GM12878 (cell line): ENCODE results near the gene OR10A3. TPM values are rescaled to one million over a fixed set of nuclear protein-coding genes. Genes with fewer than 3 reads are reported as not detected.

Experiments used
- ATAC-seq: fragments of 200-7000 bp; cut with Tn5 transposase; 3 replicates; pipeline ENCODE4 v1.9.1; 2020; ENCODE audit warnings: mild to moderate bottlenecking, moderate library complexity
- BruUV-seq: library from RNA; stranded (reverse); fragments of 400-500 nt; replicated peaks from 2 replicates; lab custom pipeline; 2021; lab: Mats Ljungman, UMichigan
- CTCF ChIA-PET: fragments of 300-600 bp; sonication (Branson Sonifier 250); formaldehyde crosslinking; extraction: SDS; loops from one replicate; lab custom pipeline; 2021; ENCODE audit warnings: inconsistent platforms; lab: Yijun Ruan, JAX
- POLR2A ChIA-PET: fragments of 350-600 bp; formaldehyde crosslinking; extraction: SDS; loops from one replicate; lab custom pipeline; 2021; ENCODE audit warnings: inconsistent platforms; lab: Charles Lee
- RAD21 ChIA-PET: fragments of 300-600 bp; sonication (Branson Sonifier 250); formaldehyde crosslinking; loops from one replicate; lab custom pipeline; 2023; ENCODE audit warnings: antibody characterized with exemption; ENCODE audit not compliant: unreplicated experiment; lab: Charles Lee
- SMC1A ChIA-PET: fragments of 300-600 bp; sonication (Branson Sonifier 250); formaldehyde crosslinking; loops from one replicate; lab custom pipeline; 2023; ENCODE audit not compliant: unreplicated experiment, uncharacterized antibody; lab: Charles Lee
- DNase-seq: peaks from one replicate; pipeline ENCODE4 v3.0.0-alpha.2; 2011; ENCODE audit warnings: low read depth, low spot score
- FAIRE-seq: peaks from 3 replicates; lab custom pipeline; 2011; peaks lifted over from hg19 to GRCh38; lab: Jason Lieb, UNC
- H2AFZ ChIP-seq: 2 replicates; pipeline ENCODE4 v1.6.0; 2011; ENCODE audit warnings: low read depth, low read length, control low read depth; ENCODE audit not compliant: control insufficient read depth
- H3K27ac ChIP-seq: 2 replicates; pipeline ENCODE4 v1.5.1; 2011; ENCODE audit warnings: control low read depth; ENCODE audit not compliant: control insufficient read depth, insufficient read depth
- H3K27me3 ChIP-seq, 2 experiments: replicated peaks in 1 of 2; 2 replicates each; pipeline versions ENCODE4 v1.6.0 to v1.6.1; 2011; ENCODE audit warnings: low read length in 1 of 2; ENCODE audit not compliant: control insufficient read depth in 2 of 2, insufficient read depth in 2 of 2
- H3K36me3 ChIP-seq, 2 experiments: 2 replicates each; pipeline ENCODE4 v1.5.1; 2011; ENCODE audit warnings: low read length in 1 of 2; ENCODE audit not compliant: control insufficient read depth in 2 of 2, insufficient read depth in 2 of 2
- H3K4me1 ChIP-seq: 2 replicates; pipeline ENCODE4 v1.6.1; 2011; ENCODE audit warnings: mild to moderate bottlenecking, low read length, moderate library complexity, mixed read lengths; ENCODE audit not compliant: control insufficient read depth, insufficient read depth
- H3K4me2 ChIP-seq: 2 replicates; pipeline ENCODE4 v1.6.0; 2011; ENCODE audit warnings: control low read depth; ENCODE audit not compliant: control insufficient read depth, insufficient read depth
- H3K4me3 ChIP-seq: fragments of 200-600 bp; sonication (generic); 2 replicates; pipeline ENCODE4 v1.5.1; 2016
- H3K79me2 ChIP-seq: 2 replicates; pipeline ENCODE4 v1.6.0; 2011; ENCODE audit warnings: low read length; ENCODE audit not compliant: control insufficient read depth, insufficient read depth
- H3K9ac ChIP-seq: 2 replicates; pipeline ENCODE4 v1.8.0; 2011; ENCODE audit warnings: low read length, control low read depth, mixed read lengths; ENCODE audit not compliant: control insufficient read depth, insufficient read depth
- H3K9me3 ChIP-seq: replicated peaks from 3 replicates; pipeline ENCODE4 v1.5.1; 2011; ENCODE audit warnings: mild to moderate bottlenecking, low read length; ENCODE audit not compliant: control insufficient read depth, insufficient read depth
- H4K20me1 ChIP-seq: 2 replicates; pipeline ENCODE4 v1.6.0; 2011; ENCODE audit not compliant: control insufficient read depth, insufficient read depth
- WGBS: methylation state at CpG from one replicate; pipeline ENCODE4 v1.1.6; 2016; ENCODE audit warnings: low lambda C conversion rate; ENCODE audit not compliant: insufficient replicate concordance, insufficient coverage; ENCODE audit errors: missing lambda C conversion rate; 5-methylcytosine and 5-hydroxymethylcytosine counted together
- in situ Hi-C: fragments of 300-500 bp; cut with MboI; formaldehyde crosslinking; loops from 9 replicates; pipeline ENCODE4 v1.14.3; 2018; ENCODE audit warnings: mixed read lengths
- intact Hi-C: fragments of 100-400 bp; cut with micrococcal nuclease; formaldehyde crosslinking; loops from one replicate; pipeline ENCODE4 v1.14.2; 2022; ENCODE audit not compliant: unreplicated experiment
- polyA plus RNA-seq, 11 experiments: library from polyadenylated mRNA; depleted of rRNA in 4 of 11; unstranded in 6 of 11; stranded (reverse) in 5 of 11; fragments of >200 nt; fragmentation: Nextera tagmentation in 4 of 11; fragmentation: Illumina TruSeq in 1 of 11; extraction: Ambion mirVana in 4 of 11; extraction: Trizol in 1 of 11; gene quantifications; 1 replicate in 1 of 11; 2 replicates in 10 of 11; pipeline versions ENCODE4 v1.2.1 to v1.2.3, GENCODE V29; 2011 to 2016; ENCODE audit warnings: inconsistent platforms in 2 of 11, missing spikeins in 2 of 11, low read depth in 1 of 11
- total RNA-seq, 4 experiments: library from RNA; depleted of rRNA in 3 of 4; stranded (reverse); fragments of >200 nt in 3 of 4; fragmentation: Illumina TruSeq in 1 of 4; extraction: Trizol in 1 of 4; gene quantifications; 2 replicates each; pipeline versions ENCODE4 v1.2.1 to v1.2.3, GENCODE V29; 2013 to 2021
- TF ChIP-seq, protein P1 (sequence below): IDR thresholded peaks from 2 replicates; pipeline ENCODE4 v1.6.1; 2011; ENCODE audit warnings: borderline replicate concordance, low read depth, mild to moderate bottlenecking, moderate library complexity, low read length; ENCODE audit not compliant: insufficient read depth, poor library complexity, severe bottlenecking
- TF ChIP-seq, protein P2 (sequence below): IDR thresholded peaks from 2 replicates; pipeline ENCODE4 v1.6.1; 2012; ENCODE audit warnings: mild to moderate bottlenecking, low read depth, low read length

Gene OR10A3
- total and polyA plus RNA-seq, 10 of the 15 experiments (the other 5 are each of a cell fraction or from before 2014, with no cell fraction given): 0.04 TPM; not detected in 9

DNA sequence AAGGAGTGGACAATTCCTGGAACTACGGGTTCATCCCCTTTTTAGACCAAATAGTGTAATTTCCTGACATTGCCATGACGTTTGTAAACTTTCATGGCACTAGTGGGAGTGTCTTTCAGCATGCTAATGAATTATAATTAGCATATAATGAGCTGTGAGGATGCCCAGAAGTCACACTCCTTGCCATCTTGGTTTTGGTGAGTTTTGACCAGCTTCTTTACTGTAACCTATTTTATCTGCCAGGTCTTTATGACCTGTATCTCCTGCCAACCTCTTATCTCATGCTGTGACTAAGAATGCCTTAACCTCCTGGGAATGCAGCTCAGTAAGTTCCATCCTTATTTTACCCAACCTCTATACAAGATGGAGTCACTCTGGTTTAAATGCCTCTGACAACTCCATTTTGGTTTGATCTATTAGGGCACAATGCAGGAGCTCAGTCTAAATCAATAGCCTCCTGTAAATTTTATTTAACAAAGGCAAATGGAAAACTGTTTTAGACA, 31.2 kb downstream of the OR10A3 start:
- Histone ChIP-seq H3K4me3 (no peak overlapping the region), H3K27me3 (peaks cover 0 to 2% of the 10 kb centered on the region in 2 experiments; a peak in 2 of 4 replicates), H3K9ac (no peak overlapping the region), H3K36me3 (no peaks in the 10 kb centered on the region), H3K4me1 (no peaks in the 10 kb centered on the region), H3K4me2 (no peak overlapping the region), H3K27ac (no peak overlapping the region), H4K20me1 (no peaks in the 10 kb centered on the region), H2AFZ (no peak overlapping the region), H3K79me2 (no peaks in the 10 kb centered on the region), H3K9me3 (no peaks in the 10 kb centered on the region)
- intact Hi-C loops (no loop called here), in situ Hi-C loops (no loop called here)
- ChIA-PET RAD21 (interaction anchor here (1.2 kb wide), 1 partner anchor 76 kb away, joined by 8 read pairs; the partner anchor contains the start of gene EIF3F), POLR2A (no interaction called here), CTCF (interaction anchor here (0.6 to 2.8 kb wide), 4 partner anchors 10 to 186 kb away, joined by 3 to 8 read pairs (median 6); partner anchors contain the start of gene EIF3F), SMC1A (interaction anchor here (0.8 kb wide), 1 partner anchor 77 kb away, joined by 3 read pairs; the partner anchor contains the start of gene EIF3F)
- DNase-seq (no peak), FAIRE-seq (no peak), ATAC-seq (no peak)
- WGBS: 0% methylated on average over 2 of the region's 2 CpGs
- no TSS peak for BruUV-seq
- TF ChIP-seq, protein P1, sequence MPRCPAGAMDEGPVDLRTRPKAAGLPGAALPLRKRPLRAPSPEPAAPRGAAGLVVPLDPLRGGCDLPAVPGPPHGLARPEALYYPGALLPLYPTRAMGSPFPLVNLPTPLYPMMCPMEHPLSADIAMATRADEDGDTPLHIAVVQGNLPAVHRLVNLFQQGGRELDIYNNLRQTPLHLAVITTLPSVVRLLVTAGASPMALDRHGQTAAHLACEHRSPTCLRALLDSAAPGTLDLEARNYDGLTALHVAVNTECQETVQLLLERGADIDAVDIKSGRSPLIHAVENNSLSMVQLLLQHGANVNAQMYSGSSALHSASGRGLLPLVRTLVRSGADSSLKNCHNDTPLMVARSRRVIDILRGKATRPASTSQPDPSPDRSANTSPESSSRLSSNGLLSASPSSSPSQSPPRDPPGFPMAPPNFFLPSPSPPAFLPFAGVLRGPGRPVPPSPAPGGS: no peak
- TF ChIP-seq, protein P2, sequence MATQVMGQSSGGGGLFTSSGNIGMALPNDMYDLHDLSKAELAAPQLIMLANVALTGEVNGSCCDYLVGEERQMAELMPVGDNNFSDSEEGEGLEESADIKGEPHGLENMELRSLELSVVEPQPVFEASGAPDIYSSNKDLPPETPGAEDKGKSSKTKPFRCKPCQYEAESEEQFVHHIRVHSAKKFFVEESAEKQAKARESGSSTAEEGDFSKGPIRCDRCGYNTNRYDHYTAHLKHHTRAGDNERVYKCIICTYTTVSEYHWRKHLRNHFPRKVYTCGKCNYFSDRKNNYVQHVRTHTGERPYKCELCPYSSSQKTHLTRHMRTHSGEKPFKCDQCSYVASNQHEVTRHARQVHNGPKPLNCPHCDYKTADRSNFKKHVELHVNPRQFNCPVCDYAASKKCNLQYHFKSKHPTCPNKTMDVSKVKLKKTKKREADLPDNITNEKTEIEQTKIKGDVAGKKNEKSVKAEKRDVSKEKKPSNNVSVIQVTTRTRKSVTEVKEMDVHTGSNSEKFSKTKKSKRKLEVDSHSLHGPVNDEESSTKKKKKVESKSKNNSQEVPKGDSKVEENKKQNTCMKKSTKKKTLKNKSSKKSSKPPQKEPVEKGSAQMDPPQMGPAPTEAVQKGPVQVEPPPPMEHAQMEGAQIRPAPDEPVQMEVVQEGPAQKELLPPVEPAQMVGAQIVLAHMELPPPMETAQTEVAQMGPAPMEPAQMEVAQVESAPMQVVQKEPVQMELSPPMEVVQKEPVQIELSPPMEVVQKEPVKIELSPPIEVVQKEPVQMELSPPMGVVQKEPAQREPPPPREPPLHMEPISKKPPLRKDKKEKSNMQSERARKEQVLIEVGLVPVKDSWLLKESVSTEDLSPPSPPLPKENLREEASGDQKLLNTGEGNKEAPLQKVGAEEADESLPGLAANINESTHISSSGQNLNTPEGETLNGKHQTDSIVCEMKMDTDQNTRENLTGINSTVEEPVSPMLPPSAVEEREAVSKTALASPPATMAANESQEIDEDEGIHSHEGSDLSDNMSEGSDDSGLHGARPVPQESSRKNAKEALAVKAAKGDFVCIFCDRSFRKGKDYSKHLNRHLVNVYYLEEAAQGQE: no peak
